ENCODE measurements around the gene DIABLO. TPM values are rescaled to one million over a fixed set of nuclear protein-coding genes. Genes with fewer than 3 reads are reported as not detected.

DIABLO gene
- total and polyA plus RNA-seq, 9 of the 15 experiments (the other 6 are each of a cell fraction or from before 2014, with no cell fraction given) = 37.3 to 101 (median 80.1) TPM

DNA sequence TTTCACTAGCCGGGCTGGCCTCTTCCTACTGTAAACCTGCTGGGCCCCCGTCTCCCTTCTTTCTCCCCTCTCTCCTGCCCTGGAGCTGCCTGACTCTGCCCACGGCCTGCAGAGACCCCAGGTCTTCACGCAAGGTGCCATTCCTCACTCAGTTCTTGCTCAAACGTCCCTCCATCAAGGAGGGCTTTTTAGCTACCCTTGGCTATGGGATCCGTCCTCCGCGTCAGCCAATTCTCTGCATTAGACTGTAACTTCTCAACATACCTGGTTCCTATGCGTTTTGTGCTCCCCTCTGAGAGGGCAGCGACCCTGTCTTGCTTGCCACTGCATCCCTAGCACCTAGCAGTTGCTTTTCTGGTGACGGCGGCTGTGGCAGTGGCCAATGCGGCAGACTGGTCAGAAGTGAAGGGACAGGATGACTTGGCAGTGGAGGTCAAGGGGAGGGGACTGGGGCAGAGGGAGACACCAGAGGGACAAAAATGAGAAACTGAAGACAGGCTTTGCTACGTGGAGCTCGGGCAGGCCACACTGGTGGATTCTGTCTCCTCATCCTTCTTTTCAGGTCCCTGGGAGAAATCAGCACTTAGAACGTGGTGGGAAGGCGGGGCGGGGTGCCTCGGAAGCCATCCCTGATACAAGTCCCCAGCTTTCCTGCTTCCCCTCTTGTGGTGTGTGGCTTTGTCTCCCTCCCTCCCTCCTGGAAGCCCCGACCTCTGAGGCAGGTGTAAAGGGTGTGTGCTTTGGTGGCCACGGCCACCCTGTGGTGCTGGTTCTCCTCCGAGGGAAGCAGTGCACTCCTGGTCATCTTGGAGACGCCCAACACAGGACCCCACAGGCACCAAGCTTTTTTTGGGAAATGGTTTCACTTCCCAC is 20.6 kb downstream of the DIABLO start:
- no peaks in the 10 kb centered on the region for H3K79me2 ChIP-seq (ENCODE audit: control insufficient read depth, insufficient read depth, low read length)
- FAIRE-seq (peak; percentile 68), DNase-seq (ENCODE audit: extremely low read depth in 1 of 4, low spot score in 3 of 4) (peak in 1 of 4 experiments; percentile 31), ATAC-seq (peak; percentile 14)
- intact Hi-C loops (cut with micrococcal nuclease) = no loop called here
- H3K9ac ChIP-seq (ENCODE audit: insufficient read depth in 1 of 2, low read depth in 2 of 2, low read length in 2 of 2) = peak overlapping the region in 1 of 2 experiments; percentile 77; a peak in 3 of 4 replicates
- peaks cover 31% of the 10 kb centered on the region for H3K36me3 ChIP-seq (ENCODE audit: control insufficient read depth, insufficient read depth, low read length)
- in situ Hi-C loops (cut with MboI) = no loop called here
- no peaks in the 10 kb centered on the region; the same call in 1 of the 2 replicates for H4K20me1 ChIP-seq (replicated peaks; ENCODE audit: control insufficient read depth, insufficient read depth, low read length)
- H3K9me3 ChIP-seq (replicated peaks; ENCODE audit: control insufficient read depth, insufficient read depth, low read depth, low read length) = no peaks in the 10 kb centered on the region
- no peak overlapping the region for H2AFZ ChIP-seq (ENCODE audit: low read depth, low read length)
- no peak overlapping the region for H3K27ac ChIP-seq (ENCODE audit: extremely low read depth, low read depth, low read length)
- no peak overlapping the region for H3K4me3 ChIP-seq
- no peaks in the 10 kb centered on the region for H3K9me1 ChIP-seq (ENCODE audit: control insufficient read depth, insufficient read depth, low read length)
- ChIA-PET CTCF (ENCODE audit: low intra/inter-chr PET ratio) (no interaction called here), POLR2A (interaction anchor here (0.7 to 11.2 kb wide), 9 partner anchors 9 to 151 kb away, joined by 3 to 149 read pairs (median 4); partner anchors contain the start of gene DIABLO)
- 62% methylated on average over 19 of the region's 23 CpGs for WGBS (ENCODE audit: insufficient coverage, low coverage, missing lambda C conversion rate)
- peaks cover 7 to 54% of the 10 kb centered on the region in 2 experiments; a peak in 3 of 5 replicates for H3K4me1 ChIP-seq (replicated peaks in 1 of 2; ENCODE audit: control insufficient read depth in 2 of 2, insufficient read depth in 2 of 2, low read length in 2 of 2)
- no peaks in the 10 kb centered on the region for H3K27me3 ChIP-seq (ENCODE audit: control insufficient read depth in 2 of 2, insufficient read depth in 2 of 2, low read length in 2 of 2)
- no TSS peak for BruUV-seq (replicated peaks)
- peak overlapping the region; percentile 3; the same call in 1 of the 2 replicates for H3K4me2 ChIP-seq (ENCODE audit: insufficient read depth, low read length)
- TF ChIP-seq CHAMP1 (IDR thresholded peaks at IDR 0.05) = no peak
- TF ChIP-seq ZNF436 (CRISPR knock-in tag; IDR thresholded peaks at IDR 0.05) = no peak
- peak; percentile 35; the same call in 1 of the 2 replicates for TF ChIP-seq NFE2 (IDR thresholded peaks at IDR 0.05; ENCODE audit: low read depth)
- TF ChIP-seq SIX5 (IDR thresholded peaks at IDR 0.05; ENCODE audit: borderline replicate concordance in 1 of 2, insufficient read depth in 1 of 2, low read depth in 1 of 2, low read length in 2 of 2) = no peak
- 0 out of 2 replicates have a peak, but pooled peaks have one; percentile 33 for TF ChIP-seq SP1 (CRISPR knock-in tag; IDR thresholded peaks at IDR 0.05)
- TF ChIP-seq, protein P1, sequence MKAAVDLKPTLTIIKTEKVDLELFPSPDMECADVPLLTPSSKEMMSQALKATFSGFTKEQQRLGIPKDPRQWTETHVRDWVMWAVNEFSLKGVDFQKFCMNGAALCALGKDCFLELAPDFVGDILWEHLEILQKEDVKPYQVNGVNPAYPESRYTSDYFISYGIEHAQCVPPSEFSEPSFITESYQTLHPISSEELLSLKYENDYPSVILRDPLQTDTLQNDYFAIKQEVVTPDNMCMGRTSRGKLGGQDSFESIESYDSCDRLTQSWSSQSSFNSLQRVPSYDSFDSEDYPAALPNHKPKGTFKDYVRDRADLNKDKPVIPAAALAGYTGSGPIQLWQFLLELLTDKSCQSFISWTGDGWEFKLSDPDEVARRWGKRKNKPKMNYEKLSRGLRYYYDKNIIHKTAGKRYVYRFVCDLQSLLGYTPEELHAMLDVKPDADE (conservative IDR thresholded peaks at IDR 0.05; ENCODE audit: control insufficient read depth, low read depth, low read length) = 0 out of 2 replicates have a peak, but pooled peaks have one; percentile 30
- TF ChIP-seq POLR2B (IDR thresholded peaks at IDR 0.05; ENCODE audit: low read depth, partially characterized antibody) = peak; percentile 42
- TF ChIP-seq ZNF76 (CRISPR knock-in tag; IDR thresholded peaks at IDR 0.05; ENCODE audit: borderline replicate concordance) = no peak
- TF ChIP-seq CHD2 (IDR thresholded peaks at IDR 0.05; ENCODE audit: low read depth, low read length) = 0 out of 2 replicates have a peak, but pooled peaks have one; percentile 3
- peak; percentile 35; the same call in 1 of the 2 replicates for TF ChIP-seq POLR2G (IDR thresholded peaks at IDR 0.05; ENCODE audit: low read depth, low read length)
